ENCODE measurements around the gene IFT52. TPM values are rescaled to one million over a fixed set of nuclear protein-coding genes. Genes with fewer than 3 reads are reported as not detected.
A peak's percentile ranks its signal among the peaks of the same experiment; 100 is the strongest.

Gene IFT52
- total RNA-seq, result 10 to 100 TPM; 15.8 to 16.9 TPM

DNA sequence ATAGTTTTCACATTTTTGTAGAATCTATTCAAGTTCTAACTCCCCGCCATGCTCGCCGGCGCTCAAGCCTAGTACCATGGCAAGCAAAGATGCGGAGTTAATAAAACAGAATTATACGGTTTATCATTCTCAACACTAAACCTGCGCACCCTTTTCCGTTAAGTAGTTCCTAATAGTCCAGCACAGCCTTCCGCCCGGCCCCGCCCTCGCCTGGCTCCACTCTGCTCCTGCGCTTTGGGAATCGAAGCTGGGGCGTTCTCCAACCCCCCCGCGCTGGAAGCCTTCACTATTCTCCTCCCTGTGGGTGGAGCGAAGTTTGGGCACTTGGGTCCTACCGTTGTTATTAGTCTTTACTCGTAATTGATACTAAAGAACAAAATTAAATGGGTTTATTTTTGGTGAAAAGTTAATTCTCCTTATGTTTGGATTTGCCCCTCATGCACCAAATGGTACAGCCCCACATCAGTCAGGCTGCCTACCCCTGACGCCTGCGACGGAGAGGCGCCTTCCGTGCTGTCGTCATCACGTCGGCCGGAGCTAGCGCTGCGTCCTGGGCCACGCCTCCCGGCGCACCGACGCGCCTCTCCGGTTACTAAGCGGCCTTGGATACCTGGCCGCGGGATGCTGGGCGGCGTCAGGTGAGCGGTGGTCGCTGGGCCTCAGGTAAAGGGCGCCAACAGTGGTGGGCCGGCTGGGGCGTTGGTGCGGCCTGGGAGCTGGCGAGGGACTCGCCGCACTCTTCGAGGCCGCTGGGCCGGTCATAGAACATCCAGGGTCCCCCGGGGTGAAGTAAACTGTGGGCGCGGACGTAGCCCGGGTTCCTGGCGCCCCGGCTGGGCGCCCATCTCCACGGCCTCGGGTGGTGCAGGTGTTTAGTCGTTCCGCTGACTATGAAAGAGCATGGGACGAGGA, at the start of gene IFT52:
Gene IFT52 (plus strand): TSS at position 546 of the 912 bp plus-strand sequence. CDS start 3,762 bp downstream, outside the sequence.
- Mint-ChIP-seq H3K4me1 (ENCODE audit: low read depth) (peaks cover 16% of the 10 kb centered on the region), H3K9me3 (ENCODE audit: insufficient read depth) (no peaks in the 10 kb centered on the region)
- peak; percentile 98 for ATAC-seq

GRCh38 chr20:43541214-43541613, 49.5 kb upstream of the IFT52 start:
- DNase-seq, result no peak
- H3K9me3 Mint-ChIP-seq (ENCODE audit: insufficient read depth), result no peaks in the 10 kb centered on the region
- no peaks in the 10 kb centered on the region for H3K4me1 Mint-ChIP-seq (ENCODE audit: low read depth)
- CTCF ChIA-PET, result no interaction called here
- POLR2A ChIA-PET, result no interaction called here
- no peaks in the 10 kb centered on the region for H3K36me3 Mint-ChIP-seq (ENCODE audit: low read depth)
- ATAC-seq, result no peak
- no peaks in the 10 kb centered on the region for H3K27me3 Mint-ChIP-seq (ENCODE audit: low read depth)
- no peak overlapping the region for H3K4me3 Mint-ChIP-seq
- no peak overlapping the region for H3K27ac Mint-ChIP-seq

More for the DNA sequence above, at the start of gene IFT52:
- peak; percentile 93 for DNase-seq
- peak within 1 kb of the TSS; percentile 84 for H3K4me3 Mint-ChIP-seq
- ChIA-PET CTCF (interaction anchor here (0.6 to 1.9 kb wide), 6 partner anchors 29 to 605 kb away, joined by 3 to 7 read pairs (median 3); no protein-coding TSS in a partner anchor), POLR2A (interaction anchor here (0.6 to 1.0 kb wide), 2 partner anchors 109 to 133 kb away, joined by 3 to 4 read pairs; no protein-coding TSS in a partner anchor)
- peaks cover 4% of the 10 kb centered on the region for H3K36me3 Mint-ChIP-seq (ENCODE audit: low read depth)
- peaks cover under 1% of the 10 kb centered on the region for H3K27me3 Mint-ChIP-seq (ENCODE audit: low read depth)
- peak within 1 kb of the TSS; percentile 93 for H3K27ac Mint-ChIP-seq

DNA sequence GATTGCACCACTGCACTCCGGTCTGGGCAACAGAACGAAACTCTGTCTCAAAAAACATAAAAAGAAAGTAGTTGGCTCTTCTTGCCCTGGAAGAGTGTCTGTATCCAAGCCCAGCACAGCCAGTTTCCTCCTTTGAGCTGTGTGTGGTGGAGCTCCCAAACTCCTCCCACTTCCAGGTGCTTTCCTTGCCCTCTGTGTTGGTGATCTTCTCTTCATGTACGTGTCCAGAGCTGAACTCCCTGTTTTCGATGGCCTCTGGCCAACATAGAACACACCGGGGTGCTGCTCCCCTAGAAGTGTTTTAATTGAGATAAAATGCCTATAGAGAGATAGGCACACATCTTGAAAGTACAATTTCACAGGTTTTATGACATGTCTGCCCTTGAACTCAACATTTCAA, 48.6 kb upstream of the IFT52 start:
- CTCF ChIA-PET, result interaction anchor here (0.6 to 1.5 kb wide), 4 partner anchors 28 to 1124 kb away, joined by 3 to 4 read pairs (median 3); no protein-coding TSS in a partner anchor
- Mint-ChIP-seq H3K9me3 (ENCODE audit: insufficient read depth) (no peaks in the 10 kb centered on the region), H3K27ac (no peak overlapping the region), H3K36me3 (ENCODE audit: low read depth) (no peaks in the 10 kb centered on the region), H3K4me3 (no peak overlapping the region), H3K4me1 (ENCODE audit: low read depth) (no peaks in the 10 kb centered on the region), H3K27me3 (ENCODE audit: low read depth) (no peaks in the 10 kb centered on the region)
- no peak for DNase-seq
- ATAC-seq, result no peak
- POLR2A ChIA-PET, result no interaction called here

GRCh38 chr20:43542674-43543073, 48.1 kb upstream of the IFT52 start:
- no peaks in the 10 kb centered on the region for H3K4me1 Mint-ChIP-seq (ENCODE audit: low read depth)
- H3K9me3 Mint-ChIP-seq (ENCODE audit: insufficient read depth), result no peaks in the 10 kb centered on the region
- peaks cover 2% of the 10 kb centered on the region for H3K36me3 Mint-ChIP-seq (ENCODE audit: low read depth)
- no peak overlapping the region for H3K4me3 Mint-ChIP-seq
- no peaks in the 10 kb centered on the region for H3K27me3 Mint-ChIP-seq (ENCODE audit: low read depth)
- no peak overlapping the region for H3K27ac Mint-ChIP-seq
- ChIA-PET POLR2A (no interaction called here), CTCF (interaction anchor here (0.6 to 1.5 kb wide), 4 partner anchors 28 to 1124 kb away, joined by 3 to 4 read pairs (median 3); no protein-coding TSS in a partner anchor)
- no peak for ATAC-seq
- no peak for DNase-seq

- ATAC-seq (no peak), DNase-seq (no peak)
- no peaks in the 10 kb centered on the region for H3K27me3 Mint-ChIP-seq (ENCODE audit: low read depth)
- no peaks in the 10 kb centered on the region for H3K4me1 Mint-ChIP-seq (ENCODE audit: low read depth)
- H3K9me3 Mint-ChIP-seq (ENCODE audit: insufficient read depth), result no peaks in the 10 kb centered on the region
- H3K4me3 Mint-ChIP-seq, result no peak overlapping the region
- no peak overlapping the region for H3K27ac Mint-ChIP-seq
- POLR2A ChIA-PET, result no interaction called here
- CTCF ChIA-PET, result interaction anchor here (1.1 to 1.5 kb wide), 3 partner anchors 29 to 151 kb away, joined by 3 to 4 read pairs (median 3); no protein-coding TSS in a partner anchor
- H3K36me3 Mint-ChIP-seq (ENCODE audit: low read depth), result peaks cover 2% of the 10 kb centered on the region
Measured at GRCh38 chr20:43543138-43543537, 47.6 kb upstream of the IFT52 start.

- Mint-ChIP-seq H3K9me3 (ENCODE audit: insufficient read depth) (no peaks in the 10 kb centered on the region), H3K4me1 (ENCODE audit: low read depth) (no peaks in the 10 kb centered on the region), H3K27ac (no peak overlapping the region), H3K27me3 (ENCODE audit: low read depth) (no peaks in the 10 kb centered on the region), H3K4me3 (no peak overlapping the region), H3K36me3 (ENCODE audit: low read depth) (peaks cover 2% of the 10 kb centered on the region)
- POLR2A ChIA-PET, result no interaction called here
- DNase-seq, result no peak
- CTCF ChIA-PET, result no interaction called here
- ATAC-seq, result no peak
Measured at GRCh38 chr20:43544501-43544900, 46.2 kb upstream of the IFT52 start.

GRCh38 chr20:43545837-43546578, 44.7 kb upstream of the IFT52 start:
- CTCF ChIA-PET, result no interaction called here
- DNase-seq, result no peak
- H3K9me3 Mint-ChIP-seq (ENCODE audit: insufficient read depth), result no peaks in the 10 kb centered on the region
- no peak overlapping the region for H3K27ac Mint-ChIP-seq
- H3K4me3 Mint-ChIP-seq, result no peak overlapping the region
- H3K36me3 Mint-ChIP-seq (ENCODE audit: low read depth), result peaks cover 2% of the 10 kb centered on the region
- no peaks in the 10 kb centered on the region for H3K27me3 Mint-ChIP-seq (ENCODE audit: low read depth)
- POLR2A ChIA-PET, result interaction anchor here (0.7 kb wide), 1 partner anchor 85 kb away, joined by 3 read pairs; no protein-coding TSS in a partner anchor
- H3K4me1 Mint-ChIP-seq (ENCODE audit: low read depth), result no peaks in the 10 kb centered on the region
- ATAC-seq, result no peak

- DNase-seq (no peak), ATAC-seq (no peak)
- no peaks in the 10 kb centered on the region for H3K9me3 Mint-ChIP-seq (ENCODE audit: insufficient read depth)
- CTCF ChIA-PET, result no interaction called here
- H3K36me3 Mint-ChIP-seq (ENCODE audit: low read depth), result peaks cover 2% of the 10 kb centered on the region
- POLR2A ChIA-PET, result no interaction called here
- no peak overlapping the region for H3K27ac Mint-ChIP-seq
- no peaks in the 10 kb centered on the region for H3K27me3 Mint-ChIP-seq (ENCODE audit: low read depth)
- no peak overlapping the region for H3K4me3 Mint-ChIP-seq
- no peaks in the 10 kb centered on the region for H3K4me1 Mint-ChIP-seq (ENCODE audit: low read depth)
Measured at GRCh38 chr20:43548273-43548880, 42.4 kb upstream of the IFT52 start.

- H3K27ac Mint-ChIP-seq, result no peak overlapping the region
Measured at GRCh38 chr20:43549416-43550065, 41.2 kb upstream of the IFT52 start.

DNA sequence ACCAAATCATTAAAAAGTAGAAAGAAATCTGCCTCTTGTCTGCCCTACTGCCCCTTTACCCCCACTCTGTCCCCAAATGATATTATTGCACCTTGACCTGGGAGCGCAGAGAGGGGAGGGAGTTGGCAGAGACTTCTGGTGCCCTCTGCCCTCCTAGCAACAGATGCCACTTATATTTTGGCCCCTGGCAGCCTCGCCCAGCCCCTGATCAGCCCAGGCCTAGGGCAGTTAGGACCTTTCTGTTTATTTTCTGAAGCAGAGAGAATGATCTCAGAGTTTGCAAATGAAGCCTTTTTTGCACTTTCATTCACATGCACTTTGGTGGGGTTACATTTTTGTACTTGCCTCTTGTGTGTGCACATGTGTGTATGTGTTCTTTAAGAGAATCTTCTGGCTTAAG, 40.3 kb upstream of the IFT52 start:
- Mint-ChIP-seq H3K36me3 (ENCODE audit: low read depth) (peaks cover 2% of the 10 kb centered on the region), H3K4me1 (ENCODE audit: low read depth) (no peaks in the 10 kb centered on the region), H3K9me3 (ENCODE audit: insufficient read depth) (no peaks in the 10 kb centered on the region), H3K27me3 (ENCODE audit: low read depth) (peaks cover 3% of the 10 kb centered on the region), H3K4me3 (no peak overlapping the region), H3K27ac (no peak overlapping the region)
- DNase-seq, result no peak
- ChIA-PET POLR2A (no interaction called here), CTCF (interaction anchor here (1.2 kb wide), 1 partner anchor 12 kb away, joined by 7 read pairs; no protein-coding TSS in a partner anchor)
- no peak for ATAC-seq

More at GRCh38 chr20:43549416-43550065, 41.2 kb upstream of the IFT52 start:
- Mint-ChIP-seq H3K9me3 (ENCODE audit: insufficient read depth) (no peaks in the 10 kb centered on the region), H3K36me3 (ENCODE audit: low read depth) (peaks cover 2% of the 10 kb centered on the region), H3K4me3 (no peak overlapping the region), H3K4me1 (ENCODE audit: low read depth) (no peaks in the 10 kb centered on the region), H3K27me3 (ENCODE audit: low read depth) (peaks cover 3% of the 10 kb centered on the region)
- ChIA-PET POLR2A (no interaction called here), CTCF (interaction anchor here (1.2 kb wide), 1 partner anchor 11 kb away, joined by 7 read pairs; no protein-coding TSS in a partner anchor)
- DNase-seq (no peak), ATAC-seq (no peak)

DNA sequence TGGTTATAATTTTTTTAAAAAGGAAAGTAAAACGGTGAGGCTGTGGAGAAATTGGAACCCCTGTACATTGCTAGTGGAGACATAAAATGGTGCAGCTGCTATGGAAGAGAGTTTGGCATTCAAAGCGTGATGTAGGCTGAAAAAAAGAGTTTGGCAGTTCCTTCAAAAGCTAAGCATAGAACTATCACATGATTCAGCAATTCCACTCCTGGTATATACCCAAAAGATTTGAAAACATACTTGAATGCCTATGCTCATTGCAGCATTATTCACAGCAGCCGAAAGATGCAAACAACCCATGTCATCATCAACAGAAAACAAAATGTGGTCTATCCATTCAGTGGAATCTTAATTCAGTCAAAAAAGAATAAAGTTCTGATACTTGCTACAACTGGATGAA, 36.4 kb upstream of the IFT52 start:
- Mint-ChIP-seq H3K9me3 (ENCODE audit: insufficient read depth) (no peaks in the 10 kb centered on the region), H3K4me1 (ENCODE audit: low read depth) (no peaks in the 10 kb centered on the region), H3K27ac (no peak overlapping the region), H3K4me3 (no peak overlapping the region), H3K36me3 (ENCODE audit: low read depth) (no peaks in the 10 kb centered on the region), H3K27me3 (ENCODE audit: low read depth) (peaks cover 3% of the 10 kb centered on the region)
- DNase-seq (no peak), ATAC-seq (no peak)
- CTCF ChIA-PET, result no interaction called here
- POLR2A ChIA-PET, result no interaction called here
